ENCODE results near the gene ESAM.

- TF ChIP-seq CTCF (conservative IDR thresholded peaks at IDR 0.05) (no peak), ZFX (IDR thresholded peaks at IDR 0.05) (no peak)
These were observed 49.5 kb upstream of the ESAM start for GRCh38 chr11:124811399-124812125.

Measured in C4-2B (cell line).